Activated CD4-positive, alpha-beta T cell treated with anti-CD3 and anti-CD28 coated beads for 36 hours (primary cell): ENCODE results near the gene ATCAY. TPM values are rescaled to one million over a fixed set of nuclear protein-coding genes. Genes with fewer than 3 reads are reported as not detected.

Source experiments
- microRNA-seq: library from miRNA; unstranded; fragments of <30 nt; microRNA quantifications from one replicate; pipeline ENCODE4 v1.2.0, GENCODE V29; 2021; ENCODE audit warnings: borderline replicate concordance
- total RNA-seq, 2 experiments: library from RNA; stranded (reverse); gene quantifications; one replicate each; pipeline ENCODE4 v1.2.3, GENCODE V29; 2021

ATCAY gene
- total RNA-seq, 2 experiments from 2014 or later, result 0.07 TPM; not detected in 1

Small RNA genes within 50 kb of the gene (microRNA-seq; reads per million reads assigned to microRNA genes)
- gene MIR637, result not detected

Other genes with a start within 250 kb of the ATCAY start
- 10 to 100 TPM; 14.6 to 15.3 TPM for gene PIP5K1C, start 180.2 kb upstream of the ATCAY start, total RNA-seq
- gene TJP3, start 172.3 kb upstream of the ATCAY start, total RNA-seq, result 1 to 10 TPM; 1.0 to 2.7 TPM
- gene APBA3, start 119.0 kb upstream of the ATCAY start, total RNA-seq, result 10 to 100 TPM; 29.8 to 37.1 TPM
- gene MRPL54, start 118.0 kb upstream of the ATCAY start, total RNA-seq, result 10 to 100 TPM; 54.8 to 63.9 TPM
- gene RAX2, start 108.5 kb upstream of the ATCAY start, total RNA-seq, result not detected
- 10 to 100 TPM; 24.3 to 30.1 TPM for gene MATK, start 94.3 kb upstream of the ATCAY start, total RNA-seq
- gene ZFR2, start 11.6 kb upstream of the ATCAY start, total RNA-seq, result under 1 TPM; 0.23 to 0.51 TPM
- gene NMRK2, start 52.4 kb downstream of the ATCAY start, total RNA-seq, result not detected
- gene DAPK3, start 90.4 kb downstream of the ATCAY start, total RNA-seq, result 10 to 100 TPM; 26.7 to 27.6 TPM
- 1,000 to 10,000 TPM; 3,116 to 3,255 TPM for gene EEF2, start 104.8 kb downstream of the ATCAY start, total RNA-seq
- 10 to 100 TPM; 23.0 to 37.3 TPM for gene PIAS4, start 127.1 kb downstream of the ATCAY start, total RNA-seq
- gene ZBTB7A, start 186.2 kb downstream of the ATCAY start, total RNA-seq, result 10 to 100 TPM; 24.0 to 26.4 TPM
- 100 to 1,000 TPM; 108 to 133 TPM for gene MAP2K2, start 243.4 kb downstream of the ATCAY start, total RNA-seq